GM10248 (cell line): ENCODE results near the gene EHBP1.

ENCODE experiments used
- CTCF ChIA-PET: fragments of 300-600 bp; sonication (Branson Sonifier 250); formaldehyde crosslinking; extraction: SDS; loops from one replicate; lab custom pipeline; 2021; ENCODE audit warnings: antibody characterized with exemption; lab: Yijun Ruan, JAX
- POLR2A ChIA-PET: fragments of 350-650 bp; sonication (Branson Sonifier 250); formaldehyde crosslinking; extraction: SDS; loops from one replicate; lab custom pipeline; 2020; ENCODE audit warnings: antibody characterized with exemption; lab: Yijun Ruan, JAX
- DNase-seq: peaks from one replicate; pipeline ENCODE4 v3.0.0; 2012; ENCODE audit errors: extremely low spot score
- CTCF ChIP-seq: IDR thresholded peaks from 2 replicates; pipeline ENCODE4 v1.5.1; 2012; ENCODE audit warnings: mild to moderate bottlenecking, low read depth; ENCODE audit errors: extremely low read depth, missing control alignments, control extremely low read depth

EHBP1 gene

GRCh38 chr2:63051795-63052333, 346.4 kb downstream of the EHBP1 start:
- CTCF ChIA-PET = interaction anchor here (0.8 kb wide), 1 partner anchor 9 kb away, joined by 4 read pairs; no protein-coding TSS in a partner anchor
- POLR2A ChIA-PET = interaction anchor here (0.6 kb wide), 1 partner anchor 547 kb away, joined by 6 read pairs; no protein-coding TSS in a partner anchor
- DNase-seq = peak; percentile 27
- no peak for TF ChIP-seq CTCF

GRCh38 chr2:63052411-63053080, 347.0 kb downstream of the EHBP1 start:
- DNase-seq = no peak
- POLR2A ChIA-PET = no interaction called here
- CTCF ChIA-PET = interaction anchor here (1.2 to 3.5 kb wide), 3 partner anchors 11 to 775 kb away, joined by 3 to 8 read pairs (median 4); no protein-coding TSS in a partner anchor
- no peak for TF ChIP-seq CTCF

DNA sequence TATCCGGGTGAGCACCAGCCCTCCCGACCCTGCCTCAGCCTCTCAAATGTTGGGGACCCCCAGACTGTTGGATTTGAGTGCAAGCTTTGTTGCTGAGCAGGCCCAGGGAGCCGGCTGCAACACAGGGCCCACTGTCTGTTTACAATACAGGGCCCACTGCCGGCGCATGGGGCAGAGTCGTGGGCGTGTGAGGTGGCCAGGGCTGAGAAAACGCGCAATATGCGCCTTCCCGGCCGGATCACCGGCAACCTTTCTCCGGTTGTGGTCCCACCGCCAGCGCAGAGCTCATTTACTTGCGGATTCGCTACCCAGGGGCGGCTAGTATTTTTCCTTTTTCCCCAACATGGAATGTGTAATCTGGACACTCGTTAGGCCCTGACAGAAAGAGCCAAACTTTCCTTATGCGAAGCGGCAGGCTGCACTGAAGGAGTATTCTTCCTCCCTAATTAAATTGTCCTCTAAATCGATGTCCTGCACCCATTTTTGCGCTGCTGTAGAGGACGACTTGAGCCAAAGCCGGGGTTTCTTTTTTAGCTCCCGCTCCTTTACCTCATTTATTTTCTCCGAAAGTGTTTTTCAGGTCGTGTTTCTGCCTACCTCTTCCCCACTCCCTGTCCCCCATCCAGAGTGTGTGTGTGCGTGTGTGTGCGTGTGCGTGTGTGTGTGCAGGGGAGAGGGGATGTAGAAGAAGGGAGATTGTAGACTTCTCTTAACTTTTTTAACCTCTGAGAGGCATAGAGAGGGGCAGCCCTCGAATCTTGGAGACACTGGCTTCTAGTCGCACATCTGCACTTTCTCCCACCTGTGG, 347.8 kb downstream of the EHBP1 start:
- CTCF ChIA-PET = interaction anchor here (1.0 to 3.5 kb wide), 6 partner anchors 11 to 774 kb away, joined by 3 to 8 read pairs (median 3); no protein-coding TSS in a partner anchor
- peak; percentile 21 for DNase-seq
- TF ChIP-seq CTCF = no peak
- POLR2A ChIA-PET = no interaction called here

DNA sequence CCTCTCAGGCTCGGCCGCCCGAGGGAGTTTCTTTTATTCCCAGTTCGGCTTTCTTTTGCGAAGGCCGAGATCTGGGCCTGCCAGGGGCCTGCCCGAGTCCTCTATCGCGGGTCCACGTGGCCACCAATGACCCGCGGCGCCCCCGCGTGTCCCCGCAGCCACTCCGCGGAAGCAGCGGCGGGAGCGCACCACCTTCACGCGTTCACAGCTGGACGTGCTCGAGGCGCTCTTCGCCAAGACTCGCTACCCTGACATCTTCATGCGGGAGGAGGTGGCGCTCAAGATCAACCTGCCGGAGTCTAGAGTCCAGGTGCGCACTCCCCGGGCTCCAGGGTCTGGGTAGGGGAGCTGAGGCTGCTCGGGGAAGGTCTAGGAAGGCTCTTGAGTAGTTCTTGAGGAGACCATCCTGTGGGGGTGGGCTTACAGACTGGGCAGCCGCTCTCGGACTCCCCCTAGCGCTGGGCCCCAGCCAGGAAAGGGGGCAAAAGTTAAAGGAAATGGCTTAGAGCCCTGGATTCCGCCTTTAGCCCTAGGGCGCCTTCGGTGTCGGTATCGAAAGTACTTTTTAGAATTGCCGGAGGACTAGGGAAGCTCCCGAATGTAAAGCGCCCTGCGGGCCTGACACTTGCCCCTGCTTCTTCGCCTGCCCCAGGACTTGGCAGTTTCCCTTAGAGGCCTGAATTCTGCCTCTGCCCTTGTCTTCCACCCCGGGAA, 348.5 kb downstream of the EHBP1 start:
- ChIA-PET POLR2A (no interaction called here), CTCF (interaction anchor here (1.0 to 3.5 kb wide), 8 partner anchors 8 to 774 kb away, joined by 3 to 8 read pairs (median 3); no protein-coding TSS in a partner anchor)
- DNase-seq = peak; percentile 66
- TF ChIP-seq CTCF = peak; percentile 58

GRCh38 chr2:63054841-63055225, 349.3 kb downstream of the EHBP1 start:
- no peak for TF ChIP-seq CTCF
- CTCF ChIA-PET = interaction anchor here (0.8 to 3.5 kb wide), 8 partner anchors 9 to 562 kb away, joined by 3 to 8 read pairs (median 3); no protein-coding TSS in a partner anchor
- POLR2A ChIA-PET = no interaction called here
- DNase-seq = peak; percentile 16
